ENCODE measurements around the gene NCKAP1. TPM values are rescaled to one million over a fixed set of nuclear protein-coding genes. Genes with fewer than 3 reads are reported as not detected.

The NCKAP1 gene
- total and polyA plus RNA-seq, 4 donors, result 16.1 to 64.2 (median 24.4) TPM

DNA sequence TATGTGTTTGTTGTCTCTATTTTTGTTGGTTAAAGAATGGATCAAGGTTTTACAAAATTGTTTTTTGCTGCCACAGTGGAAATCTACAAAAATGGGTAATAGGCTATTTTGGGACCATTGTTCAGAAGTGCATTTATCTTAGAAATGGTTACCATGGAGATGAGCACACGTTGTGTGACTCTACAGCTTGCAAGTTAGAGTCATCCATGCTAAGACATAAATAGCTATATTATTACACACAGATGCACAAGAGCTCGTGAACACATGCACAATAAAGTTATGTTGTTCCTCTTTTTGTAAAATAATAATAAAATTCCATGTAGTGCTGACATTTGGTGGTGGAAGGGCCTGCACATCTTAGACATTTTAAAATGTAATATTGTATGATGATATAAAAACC, 24.8 kb upstream of the NCKAP1 start:
- TF ChIP-seq YY1 (IDR thresholded peaks at IDR 0.05) (no peak), HNF4G (IDR thresholded peaks at IDR 0.05) (no peak), JUND (IDR thresholded peaks at IDR 0.05) (no peak), SP1 (IDR thresholded peaks at IDR 0.05) (no peak), NR2F2 (IDR thresholded peaks at IDR 0.05) (no peak), FOXA1 (IDR thresholded peaks at IDR 0.05) (no peak), EGR1 (IDR thresholded peaks at IDR 0.05; ENCODE audit: low read depth in 2 of 2) (no peak), GABPA (IDR thresholded peaks at IDR 0.05 in 1 of 2, conservative IDR thresholded peaks at IDR 0.05 in 1 of 2) (no peak), HNF4A (conservative IDR thresholded peaks at IDR 0.05) (no peak)
- TF ChIP-seq, protein P1, sequence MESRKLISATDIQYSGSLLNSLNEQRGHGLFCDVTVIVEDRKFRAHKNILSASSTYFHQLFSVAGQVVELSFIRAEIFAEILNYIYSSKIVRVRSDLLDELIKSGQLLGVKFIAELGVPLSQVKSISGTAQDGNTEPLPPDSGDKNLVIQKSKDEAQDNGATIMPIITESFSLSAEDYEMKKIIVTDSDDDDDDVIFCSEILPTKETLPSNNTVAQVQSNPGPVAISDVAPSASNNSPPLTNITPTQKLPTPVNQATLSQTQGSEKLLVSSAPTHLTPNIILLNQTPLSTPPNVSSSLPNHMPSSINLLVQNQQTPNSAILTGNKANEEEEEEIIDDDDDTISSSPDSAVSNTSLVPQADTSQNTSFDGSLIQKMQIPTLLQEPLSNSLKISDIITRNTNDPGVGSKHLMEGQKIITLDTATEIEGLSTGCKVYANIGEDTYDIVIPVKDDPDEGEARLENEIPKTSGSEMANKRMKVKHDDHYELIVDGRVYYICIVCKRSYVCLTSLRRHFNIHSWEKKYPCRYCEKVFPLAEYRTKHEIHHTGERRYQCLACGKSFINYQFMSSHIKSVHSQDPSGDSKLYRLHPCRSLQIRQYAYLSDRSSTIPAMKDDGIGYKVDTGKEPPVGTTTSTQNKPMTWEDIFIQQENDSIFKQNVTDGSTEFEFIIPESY (IDR thresholded peaks at IDR 0.05), result no peak
- TF ChIP-seq, protein P2, sequence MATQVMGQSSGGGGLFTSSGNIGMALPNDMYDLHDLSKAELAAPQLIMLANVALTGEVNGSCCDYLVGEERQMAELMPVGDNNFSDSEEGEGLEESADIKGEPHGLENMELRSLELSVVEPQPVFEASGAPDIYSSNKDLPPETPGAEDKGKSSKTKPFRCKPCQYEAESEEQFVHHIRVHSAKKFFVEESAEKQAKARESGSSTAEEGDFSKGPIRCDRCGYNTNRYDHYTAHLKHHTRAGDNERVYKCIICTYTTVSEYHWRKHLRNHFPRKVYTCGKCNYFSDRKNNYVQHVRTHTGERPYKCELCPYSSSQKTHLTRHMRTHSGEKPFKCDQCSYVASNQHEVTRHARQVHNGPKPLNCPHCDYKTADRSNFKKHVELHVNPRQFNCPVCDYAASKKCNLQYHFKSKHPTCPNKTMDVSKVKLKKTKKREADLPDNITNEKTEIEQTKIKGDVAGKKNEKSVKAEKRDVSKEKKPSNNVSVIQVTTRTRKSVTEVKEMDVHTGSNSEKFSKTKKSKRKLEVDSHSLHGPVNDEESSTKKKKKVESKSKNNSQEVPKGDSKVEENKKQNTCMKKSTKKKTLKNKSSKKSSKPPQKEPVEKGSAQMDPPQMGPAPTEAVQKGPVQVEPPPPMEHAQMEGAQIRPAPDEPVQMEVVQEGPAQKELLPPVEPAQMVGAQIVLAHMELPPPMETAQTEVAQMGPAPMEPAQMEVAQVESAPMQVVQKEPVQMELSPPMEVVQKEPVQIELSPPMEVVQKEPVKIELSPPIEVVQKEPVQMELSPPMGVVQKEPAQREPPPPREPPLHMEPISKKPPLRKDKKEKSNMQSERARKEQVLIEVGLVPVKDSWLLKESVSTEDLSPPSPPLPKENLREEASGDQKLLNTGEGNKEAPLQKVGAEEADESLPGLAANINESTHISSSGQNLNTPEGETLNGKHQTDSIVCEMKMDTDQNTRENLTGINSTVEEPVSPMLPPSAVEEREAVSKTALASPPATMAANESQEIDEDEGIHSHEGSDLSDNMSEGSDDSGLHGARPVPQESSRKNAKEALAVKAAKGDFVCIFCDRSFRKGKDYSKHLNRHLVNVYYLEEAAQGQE (IDR thresholded peaks at IDR 0.05), result no peak
- H3K36me3 ChIP-seq (ENCODE audit: control insufficient read depth in 4 of 4, insufficient read depth in 3 of 4, low read depth in 1 of 4, low read length in 3 of 4), result no peaks in the 10 kb centered on the region
- no peak overlapping the region for H3K9ac ChIP-seq (ENCODE audit: low read depth in 1 of 2, low read length in 2 of 2)
- DNase-seq (ENCODE audit: low spot score), result no peak
- H3K9me3 ChIP-seq (ENCODE audit: control insufficient read depth in 4 of 4, low read length in 3 of 4), result no peaks in the 10 kb centered on the region
- WGBS, result 56% methylated on average over 2 of the region's 2 CpGs
- H3K4me1 ChIP-seq (ENCODE audit: control insufficient read depth in 4 of 4, insufficient read depth in 4 of 4, low read length in 3 of 4), result peaks cover 0 to under 1% (median 0%) of the 10 kb centered on the region in 4 donors
- H3K4me3 ChIP-seq (ENCODE audit: low read depth in 1 of 3, low read length in 3 of 3), result no peak overlapping the region
- no peak overlapping the region for H3K27ac ChIP-seq (ENCODE audit: low read depth in 1 of 2, low read length in 2 of 2)
- H3K27me3 ChIP-seq (ENCODE audit: control insufficient read depth in 4 of 4, insufficient read depth in 4 of 4, low read length in 3 of 4), result no peaks in the 10 kb centered on the region

DNA sequence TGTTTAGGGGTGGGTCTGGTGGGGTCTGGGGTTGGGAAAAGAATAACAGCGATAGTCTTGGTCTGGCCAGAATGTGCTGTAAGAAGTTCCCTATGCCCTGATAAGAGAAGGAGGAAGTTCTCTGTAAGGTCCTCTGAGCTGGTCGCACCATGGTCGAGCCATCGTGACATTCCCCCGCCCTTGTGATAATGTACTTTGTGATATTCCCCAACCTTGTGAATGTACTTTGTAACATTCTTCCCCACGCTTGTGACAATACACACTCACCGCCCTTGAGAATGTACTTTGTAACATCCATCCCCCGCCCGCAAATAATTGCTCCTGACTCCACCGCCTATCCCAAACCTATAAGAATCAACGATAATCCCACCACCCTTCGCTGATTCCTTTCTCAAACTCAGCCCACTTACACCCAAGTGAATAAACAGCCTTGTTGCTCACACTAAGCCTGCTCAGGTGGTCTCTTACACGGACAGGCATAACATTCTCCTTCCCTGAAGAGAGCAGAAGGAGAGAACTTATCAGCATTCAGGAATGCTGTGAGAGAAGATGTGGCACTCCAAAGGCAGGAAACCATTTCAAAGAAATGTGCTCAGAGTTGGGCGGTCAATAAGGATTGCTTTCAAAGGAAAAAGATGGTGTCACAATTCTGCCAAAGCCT, 22.4 kb upstream of the NCKAP1 start:
- H3K4me1 ChIP-seq (ENCODE audit: control insufficient read depth in 4 of 4, insufficient read depth in 4 of 4, low read length in 3 of 4), result peaks cover 2 to 11% (median 6%) of the 10 kb centered on the region in 4 donors
- no peak for TF ChIP-seq SP1 (IDR thresholded peaks at IDR 0.05)
- peak; percentile 30 to 41 for TF ChIP-seq HNF4A (conservative IDR thresholded peaks at IDR 0.05)
- WGBS, result 74% methylated on average over 14 of the region's 14 CpGs
- no peak overlapping the region for H3K4me3 ChIP-seq (ENCODE audit: low read depth in 1 of 3, low read length in 3 of 3)
- no peak overlapping the region for H3K27ac ChIP-seq (ENCODE audit: low read depth in 1 of 2, low read length in 2 of 2)
- no peak for DNase-seq (ENCODE audit: low spot score)
- H3K27me3 ChIP-seq (ENCODE audit: control insufficient read depth in 4 of 4, insufficient read depth in 4 of 4, low read length in 3 of 4), result no peaks in the 10 kb centered on the region
- H3K36me3 ChIP-seq (ENCODE audit: control insufficient read depth in 4 of 4, insufficient read depth in 3 of 4, low read depth in 1 of 4, low read length in 3 of 4), result no peaks in the 10 kb centered on the region
- no peaks in the 10 kb centered on the region for H3K9me3 ChIP-seq (ENCODE audit: control insufficient read depth in 4 of 4, low read length in 3 of 4)
- no peak overlapping the region for H3K9ac ChIP-seq (ENCODE audit: low read depth in 1 of 2, low read length in 2 of 2)

GRCh38 chr2:183059561-183059960, 21.3 kb upstream of the NCKAP1 start:
- no peak for DNase-seq (ENCODE audit: low spot score)

More at GRCh38 chr2:183059561-183059960, 21.3 kb upstream of the NCKAP1 start:
- Histone ChIP-seq H3K27ac (ENCODE audit: low read depth in 1 of 2, low read length in 2 of 2) (no peak overlapping the region), H3K4me1 (ENCODE audit: control insufficient read depth in 4 of 4, insufficient read depth in 4 of 4, low read length in 3 of 4) (peaks cover 2 to 11% (median 6%) of the 10 kb centered on the region in 4 donors), H3K27me3 (ENCODE audit: control insufficient read depth in 4 of 4, insufficient read depth in 4 of 4, low read length in 3 of 4) (no peaks in the 10 kb centered on the region), H3K4me3 (ENCODE audit: low read depth in 1 of 3, low read length in 3 of 3) (no peak overlapping the region), H3K9ac (ENCODE audit: low read depth in 1 of 2, low read length in 2 of 2) (no peak overlapping the region), H3K36me3 (ENCODE audit: control insufficient read depth in 4 of 4, insufficient read depth in 3 of 4, low read depth in 1 of 4, low read length in 3 of 4) (no peaks in the 10 kb centered on the region), H3K9me3 (ENCODE audit: control insufficient read depth in 4 of 4, low read length in 3 of 4) (no peaks in the 10 kb centered on the region)
- 72% methylated on average over 1 of the region's 1 CpG for WGBS
- TF ChIP-seq, protein P1 (IDR thresholded peaks at IDR 0.05), result no peak
- TF ChIP-seq, protein P2 (IDR thresholded peaks at IDR 0.05), result no peak
- TF ChIP-seq GABPA (IDR thresholded peaks at IDR 0.05 in 1 of 2, conservative IDR thresholded peaks at IDR 0.05 in 1 of 2), result no peak
- no peak for TF ChIP-seq EGR1 (IDR thresholded peaks at IDR 0.05; ENCODE audit: low read depth in 2 of 2)
- TF ChIP-seq HNF4A (conservative IDR thresholded peaks at IDR 0.05), result no peak
- TF ChIP-seq JUND (IDR thresholded peaks at IDR 0.05), result no peak

Measured in liver (tissue), 9 donors.